Hippocampal formation (tissue), 2 donors: ENCODE results near the gene EFCC1.
A peak's percentile ranks its signal among the peaks of the same experiment; 100 is the strongest.

Experiments
- DNase-seq, 2 donors: peaks; one replicate each; lab custom pipeline; 2025; lab: John Stamatoyannopoulos, UW

EFCC1 gene

DNA sequence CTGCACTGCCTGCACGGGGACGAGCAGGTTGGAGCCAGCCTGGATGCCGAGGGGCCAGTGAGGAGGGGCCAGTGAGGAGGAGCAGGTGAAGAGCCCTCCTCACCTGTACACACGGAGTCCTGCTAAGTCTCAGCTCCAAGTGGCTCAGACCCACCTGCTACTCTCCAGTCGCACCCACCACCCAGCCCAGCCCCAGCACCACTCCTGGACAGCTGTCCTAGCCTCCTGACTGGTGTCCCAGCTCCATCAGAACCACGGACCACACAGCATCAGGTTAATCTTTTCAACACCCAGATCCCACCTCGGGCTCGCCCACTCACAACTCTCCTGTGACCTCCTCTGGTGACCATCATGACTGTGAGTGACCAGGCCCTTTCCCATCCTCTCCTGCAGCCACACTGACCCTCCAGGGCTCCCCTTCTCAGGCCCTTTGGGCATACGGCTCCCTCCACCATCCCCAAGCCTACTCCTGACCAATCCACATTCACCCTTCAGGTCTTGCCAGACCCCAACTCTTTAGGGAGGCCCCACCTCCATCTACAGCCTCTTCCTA, 13.8 kb downstream of the EFCC1 start:
- DNase-seq, result no peak

DNA sequence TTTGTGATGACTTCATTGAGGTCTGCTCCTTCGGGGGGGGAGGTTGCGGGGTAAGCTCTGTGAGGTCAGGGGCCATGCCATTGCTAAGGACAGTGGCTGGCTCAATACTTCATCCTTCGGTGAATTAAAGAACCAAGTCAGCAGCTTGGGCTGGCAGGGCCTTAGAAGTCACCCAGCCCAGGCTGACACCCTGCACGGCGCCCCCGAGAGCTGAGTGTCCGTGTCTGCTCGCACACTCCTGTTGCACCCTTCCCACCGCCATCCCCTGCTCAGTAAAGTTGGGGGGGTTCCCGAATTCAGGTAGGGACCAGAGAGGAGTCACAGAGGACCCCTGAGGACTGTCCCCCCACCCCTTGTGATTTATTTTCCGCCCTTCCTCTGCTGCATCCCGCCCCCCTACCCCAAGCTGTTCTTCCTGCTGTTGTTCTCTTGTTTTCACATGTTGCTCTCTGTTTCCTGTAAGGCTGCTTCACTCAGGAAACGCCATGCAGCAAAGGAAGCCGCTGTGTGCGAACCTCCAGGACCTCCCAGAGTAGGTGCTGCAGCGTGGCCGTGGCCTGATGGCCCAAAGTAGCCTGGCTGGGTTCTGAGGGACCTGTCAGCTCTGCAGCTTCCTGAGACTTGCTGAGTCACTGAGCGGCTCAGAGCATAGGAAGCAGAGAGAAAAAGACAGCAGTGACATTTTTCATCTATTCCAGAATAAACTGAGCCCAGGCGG, 14.4 kb downstream of the EFCC1 start:
- DNase-seq, result no peak

DNA sequence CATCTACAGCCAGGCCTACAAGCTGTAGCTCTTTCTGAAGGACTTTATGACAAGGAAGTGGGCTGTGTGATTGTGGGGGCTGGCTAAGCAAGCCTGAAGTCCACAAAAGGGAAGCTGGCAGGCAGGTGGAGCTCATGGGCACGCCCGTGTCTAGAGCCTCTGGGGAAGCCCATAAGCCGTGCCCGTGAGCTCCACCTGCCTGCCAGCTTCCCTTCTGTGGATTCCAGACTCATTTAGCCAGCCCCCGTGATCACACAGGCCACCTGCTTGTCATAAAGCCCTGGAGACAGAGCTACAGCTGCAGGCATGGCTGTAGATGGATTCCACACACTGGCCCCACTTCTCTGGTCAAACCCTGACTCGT, 15.2 kb downstream of the EFCC1 start:
- no peak for DNase-seq

DNA sequence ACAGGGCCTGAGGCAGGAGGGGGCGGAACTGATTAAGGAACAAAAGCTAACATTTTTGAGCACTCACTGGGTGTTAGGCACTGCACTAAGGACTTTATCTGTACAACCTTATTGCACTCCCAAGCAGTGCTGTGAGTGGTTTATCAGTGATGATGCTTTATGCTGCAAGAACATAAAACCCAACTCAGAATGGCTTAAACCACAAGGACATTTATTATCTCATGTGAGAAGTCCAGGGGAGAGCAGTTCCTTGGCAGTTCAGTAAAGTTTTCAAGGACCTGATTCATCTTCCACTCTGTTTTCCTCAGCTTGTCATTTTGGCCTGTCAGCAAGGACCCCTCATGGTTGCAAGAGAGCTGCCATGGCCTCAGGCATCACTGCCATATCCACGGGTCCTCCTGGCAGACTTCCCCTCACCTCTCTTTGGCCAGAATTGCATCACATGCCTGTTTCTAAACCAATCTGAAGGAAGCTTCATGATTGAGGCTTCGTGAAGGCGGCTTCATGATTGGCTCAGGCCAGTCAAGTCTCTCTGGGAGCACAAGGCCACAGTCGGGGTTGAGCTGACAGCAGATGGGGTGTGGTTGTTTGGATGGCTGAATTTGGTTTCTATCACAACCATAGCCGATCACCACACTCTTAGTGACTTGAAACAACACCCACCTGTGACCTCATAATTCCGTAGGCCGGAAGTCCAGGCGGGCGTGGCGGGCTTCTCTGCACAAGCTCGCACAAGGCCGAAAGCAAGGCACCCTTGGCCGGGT, 15.8 kb downstream of the EFCC1 start:
- no peak for DNase-seq

DNA sequence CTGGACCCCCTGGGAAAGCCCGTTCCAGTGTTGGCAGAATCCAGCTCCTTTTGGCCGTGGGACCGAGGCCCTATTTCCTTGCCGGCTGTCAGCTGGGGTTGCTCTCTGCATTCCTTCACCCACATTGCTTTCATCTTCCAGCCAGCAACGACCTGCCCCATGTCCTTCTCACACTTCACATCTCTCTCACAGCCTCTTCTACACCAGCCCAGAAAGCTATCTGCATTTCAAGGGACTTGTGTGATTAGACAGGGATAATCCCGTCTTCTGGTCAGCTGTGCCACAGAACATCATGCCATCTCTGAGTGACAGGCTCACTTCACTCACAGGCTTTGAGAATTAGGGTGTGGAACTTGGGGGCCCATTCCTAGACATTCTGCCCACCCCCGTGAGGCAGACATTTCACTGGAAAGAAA, 16.4 kb downstream of the EFCC1 start:
- no peak for DNase-seq

DNA sequence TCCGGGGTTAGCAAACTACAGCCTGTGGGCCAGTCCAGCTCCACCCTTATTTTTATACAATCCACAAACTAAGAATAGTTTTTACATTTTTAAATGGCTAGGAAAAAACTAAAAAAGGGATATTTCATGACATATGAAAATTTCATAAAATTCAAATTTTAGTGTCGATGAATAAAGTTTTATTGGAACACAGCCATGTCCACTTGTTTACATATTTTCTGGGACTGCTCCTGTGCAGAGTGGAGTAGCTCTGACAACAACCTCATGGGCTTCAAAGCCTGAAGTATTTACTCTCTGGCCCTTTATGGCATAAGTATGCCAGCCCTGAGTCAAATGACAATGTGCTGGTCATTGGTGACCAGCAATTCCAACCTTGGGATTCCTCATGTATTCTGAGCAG, 17.2 kb downstream of the EFCC1 start:
- DNase-seq, result no peak

DNA sequence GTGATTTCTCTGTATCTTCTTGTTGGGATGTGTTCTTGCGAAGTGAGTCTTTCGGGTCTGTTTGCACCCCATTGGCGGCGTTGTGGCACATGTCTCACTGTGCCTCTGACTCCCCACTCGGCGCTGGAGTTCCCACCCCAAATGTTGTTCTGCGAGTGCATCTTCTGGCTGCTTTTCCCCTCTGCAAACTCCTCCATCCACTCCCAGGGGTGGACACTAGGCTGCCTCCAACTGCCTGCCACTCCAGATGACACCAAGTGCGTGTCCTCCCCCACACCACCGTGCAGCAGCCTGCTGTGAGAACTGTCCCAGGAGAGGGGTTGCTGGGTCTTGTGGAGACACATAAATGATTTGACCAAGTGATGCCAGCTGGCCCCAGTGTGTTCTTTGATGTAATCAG, 17.6 kb downstream of the EFCC1 start:
- no peak for DNase-seq

DNA sequence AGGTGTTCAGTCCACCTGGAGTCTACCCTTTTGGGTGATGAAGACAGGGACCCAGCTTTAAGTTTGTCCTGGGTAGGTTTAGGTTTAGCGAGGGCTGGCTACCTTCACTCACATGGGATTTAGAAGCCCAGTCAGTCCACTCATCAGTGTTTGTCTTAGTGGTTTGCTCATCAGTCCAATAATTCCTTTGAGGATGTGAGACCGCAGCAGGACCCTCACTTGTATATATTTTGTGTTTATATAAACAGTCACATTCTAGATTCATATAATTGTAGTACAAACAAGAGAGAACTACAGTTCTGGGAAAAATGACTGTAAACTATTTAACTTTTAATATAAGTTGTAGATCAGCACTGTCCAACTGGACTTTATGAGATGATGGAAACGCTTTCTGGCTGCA, 18.2 kb downstream of the EFCC1 start:
- no peak for DNase-seq

DNA sequence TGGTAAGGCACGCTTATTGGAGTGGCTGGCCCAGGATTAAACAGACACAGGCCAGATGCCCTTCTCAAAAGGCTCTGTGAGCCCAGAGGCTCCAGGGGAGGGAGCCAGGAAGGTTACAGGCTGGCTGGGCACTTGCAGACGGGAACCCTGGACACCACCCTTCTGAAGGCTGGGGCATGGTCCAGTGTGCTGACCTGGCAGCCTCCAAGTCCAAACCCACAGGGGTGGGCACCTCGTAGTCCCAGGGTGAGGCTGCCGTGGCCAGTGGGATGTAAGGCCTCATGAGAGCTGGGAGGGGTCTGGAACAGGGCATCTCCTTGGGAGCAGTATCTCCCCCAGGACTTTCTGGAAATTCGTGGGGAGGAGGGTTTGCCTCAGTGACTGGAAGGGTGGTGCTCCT, 19.6 kb downstream of the EFCC1 start:
- DNase-seq, result no peak

DNA sequence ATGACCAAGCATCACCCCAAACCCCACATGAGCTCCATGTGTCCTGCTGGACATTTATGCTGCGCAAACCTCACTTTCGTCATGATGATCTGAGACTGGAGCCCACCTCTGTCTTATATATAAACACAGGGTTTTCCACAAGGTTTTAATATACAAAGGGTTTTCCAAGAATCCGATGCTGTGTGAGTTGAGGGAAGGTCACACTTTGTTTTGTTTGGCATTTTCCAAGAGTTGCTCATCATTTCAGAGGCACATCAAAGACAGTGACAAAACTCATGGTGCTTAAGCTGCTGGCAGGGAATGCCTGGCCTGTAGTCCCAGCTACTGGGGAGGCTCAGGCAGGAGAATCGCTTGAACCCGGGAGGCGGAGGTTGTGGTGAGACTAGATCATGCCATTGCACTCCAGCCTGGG, 20.0 kb downstream of the EFCC1 start:
- no peak for DNase-seq

DNA sequence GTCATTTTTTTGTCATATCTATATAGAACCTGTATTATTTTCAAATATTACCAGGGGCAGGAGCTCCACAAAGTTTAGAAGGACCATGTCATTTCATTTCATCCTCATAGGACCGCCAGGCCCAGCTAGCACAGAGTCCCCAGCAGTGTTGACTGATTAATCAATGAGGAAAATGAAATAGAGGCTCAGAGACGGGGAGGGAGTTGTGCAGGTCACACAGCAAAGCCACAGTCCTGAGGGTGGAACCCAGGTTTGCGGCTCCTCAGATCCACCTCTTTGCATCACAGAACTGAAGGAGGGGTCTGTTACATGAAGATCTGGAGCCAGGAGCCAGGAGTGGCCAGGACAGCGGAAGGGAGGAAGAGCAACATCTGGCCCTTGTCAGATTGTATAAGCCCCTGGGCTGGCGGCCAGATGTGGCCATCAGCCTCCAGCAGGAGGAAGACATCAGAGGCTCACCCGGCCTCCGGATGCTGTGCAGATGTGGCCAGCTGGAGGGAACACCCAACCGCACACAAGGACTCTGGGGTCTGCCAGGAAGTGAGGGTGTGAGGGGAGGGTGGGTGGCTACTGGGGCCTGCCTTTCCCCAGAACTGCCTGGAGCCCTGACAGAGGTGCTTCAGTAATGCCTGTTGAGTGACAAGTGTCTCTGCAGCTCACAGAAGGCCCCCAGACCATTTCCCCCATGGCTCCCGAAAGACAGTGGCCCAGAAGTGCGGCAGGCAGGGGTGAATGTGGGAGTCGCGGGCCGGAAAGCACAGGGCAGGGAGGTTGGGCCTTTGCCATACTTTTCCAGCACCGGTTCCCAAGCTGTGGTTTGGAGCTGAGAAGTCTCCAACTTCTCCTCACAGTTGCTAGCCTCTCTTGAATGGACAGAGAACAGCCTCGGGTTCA, 21.3 kb downstream of the EFCC1 start:
- DNase-seq, result no peak

DNA sequence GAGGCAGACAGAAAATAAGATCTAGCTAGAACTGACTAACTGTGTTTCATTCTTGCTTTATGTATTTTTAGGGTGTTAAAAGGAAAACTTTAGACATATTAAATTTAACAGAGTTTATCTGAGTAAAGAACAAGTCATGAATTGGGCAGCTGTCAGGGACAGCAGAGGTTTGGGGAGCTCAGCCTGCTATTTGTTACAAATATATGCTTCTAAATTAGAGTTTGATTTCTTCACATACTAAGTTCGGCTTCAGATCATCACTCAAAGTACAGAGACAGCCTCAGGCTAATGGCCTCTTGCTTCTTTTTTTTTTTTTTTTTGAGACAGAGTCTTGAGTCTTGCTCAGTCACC, 21.9 kb downstream of the EFCC1 start:
- DNase-seq, result no peak

DNA sequence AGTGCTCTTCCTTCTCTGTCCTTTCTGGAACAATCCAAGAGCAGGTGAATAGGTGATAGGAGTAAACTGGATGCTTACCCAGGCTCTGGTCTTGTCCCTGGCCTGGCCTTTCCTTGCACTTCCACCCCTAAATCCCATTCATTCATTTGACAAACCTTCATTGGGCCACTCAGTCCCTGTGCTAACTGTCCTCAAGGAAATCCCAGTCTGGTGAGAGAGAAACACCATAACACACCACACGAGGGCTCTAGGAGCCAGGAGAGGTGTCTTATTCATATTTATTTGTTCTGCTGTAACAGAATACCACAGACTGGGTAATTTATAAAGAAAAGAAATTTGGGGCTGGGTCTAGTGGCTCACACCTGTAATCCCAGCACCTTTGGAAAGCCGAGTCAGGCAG, 22.8 kb downstream of the EFCC1 start:
- DNase-seq, result no peak

DNA sequence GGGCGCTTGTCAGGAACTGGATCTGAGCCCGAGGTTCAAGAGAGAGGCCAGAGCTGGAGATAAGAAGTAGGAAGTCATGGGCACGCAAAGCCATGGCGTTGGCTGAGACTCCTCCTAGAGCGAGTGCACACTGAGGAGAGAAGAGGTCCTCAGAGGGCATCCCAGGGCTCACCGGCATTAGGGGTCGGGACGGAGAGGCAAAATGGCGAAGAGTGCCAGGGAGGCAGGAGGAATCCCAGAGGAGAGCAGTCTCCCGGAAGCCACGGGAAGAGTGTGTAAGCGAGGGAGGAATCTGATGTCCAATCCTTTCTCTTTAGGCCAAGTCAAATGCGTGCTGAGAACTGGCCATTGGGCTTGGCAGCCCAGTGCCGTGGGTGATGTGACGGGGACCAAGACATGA, 24.0 kb downstream of the EFCC1 start:
- DNase-seq, result no peak

DNA sequence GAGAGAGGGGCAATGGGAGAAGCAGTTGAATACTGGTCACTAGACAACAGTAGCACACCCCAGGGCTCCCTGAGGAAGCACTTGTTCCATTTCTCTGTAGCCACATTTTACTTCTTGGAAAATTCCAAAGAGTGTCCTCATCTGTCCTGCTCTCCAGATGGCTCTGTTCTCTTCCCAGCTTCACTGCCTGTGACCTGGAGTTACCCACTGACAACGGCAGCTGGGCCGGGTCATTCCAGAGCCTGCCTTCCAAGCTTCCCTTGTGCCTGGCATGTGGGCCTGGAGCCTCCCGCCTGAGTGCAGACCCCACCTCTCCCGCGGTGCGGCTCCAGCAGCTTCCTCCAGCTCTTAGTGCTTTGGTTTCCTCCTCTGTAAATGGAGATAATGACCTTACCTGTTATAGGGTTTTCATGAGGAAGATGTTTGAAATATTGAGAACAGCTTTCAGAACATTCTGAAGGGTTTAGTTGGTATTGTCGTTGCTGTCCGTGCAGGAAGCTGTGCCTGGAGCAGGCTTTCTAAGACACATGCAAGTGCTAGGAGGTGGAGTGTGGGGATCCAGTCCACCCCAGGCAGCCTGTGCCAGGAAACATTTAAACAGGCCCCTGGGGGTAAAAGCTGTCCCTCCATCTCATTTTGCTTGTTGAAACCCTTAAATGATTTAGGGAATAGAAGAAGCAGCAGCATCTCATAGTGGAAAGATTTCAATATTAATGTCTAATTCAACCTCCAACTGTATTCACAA, 24.8 kb downstream of the EFCC1 start:
- DNase-seq, result no peak

DNA sequence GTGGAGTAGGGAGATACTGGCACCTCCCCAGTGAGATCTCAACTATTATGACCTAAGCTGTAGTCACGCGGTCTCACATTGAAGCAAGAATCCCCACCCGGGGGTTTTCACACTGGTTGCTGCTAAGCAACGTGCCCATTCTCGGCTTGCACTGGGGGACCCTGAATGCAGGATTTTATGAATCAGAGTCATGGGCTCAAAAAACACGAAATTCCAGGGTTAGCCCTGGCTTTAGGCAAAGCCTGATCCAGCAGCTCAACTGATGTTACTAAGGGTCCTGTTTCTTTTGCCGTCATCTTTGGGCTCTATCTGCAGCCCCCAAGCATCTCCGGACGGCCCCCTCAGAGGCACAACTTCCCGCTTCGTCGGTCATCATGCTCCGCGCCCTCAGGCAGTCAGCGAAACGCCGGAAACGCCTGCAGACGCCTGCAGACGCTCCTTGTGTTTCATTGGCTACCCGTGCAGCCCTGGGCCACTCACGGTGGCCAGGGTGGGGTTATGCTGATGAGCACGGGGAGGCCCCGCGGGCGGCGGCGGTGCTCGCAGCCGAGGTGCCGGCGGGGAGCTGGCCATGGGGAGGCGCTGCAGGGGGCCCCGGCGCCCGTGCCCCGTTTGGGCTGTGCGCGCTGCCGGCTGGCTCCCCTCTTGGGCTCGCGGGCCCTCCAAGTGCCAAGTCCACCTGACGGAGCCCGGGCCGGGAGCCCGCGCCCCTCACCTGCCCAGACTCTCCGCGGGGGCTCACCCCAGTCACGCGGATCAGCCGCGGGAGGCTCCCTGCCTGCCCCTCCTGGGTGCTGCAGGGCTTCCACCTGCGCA, 25.8 kb downstream of the EFCC1 start:
- DNase-seq, result peak; percentile 54 to 75

DNA sequence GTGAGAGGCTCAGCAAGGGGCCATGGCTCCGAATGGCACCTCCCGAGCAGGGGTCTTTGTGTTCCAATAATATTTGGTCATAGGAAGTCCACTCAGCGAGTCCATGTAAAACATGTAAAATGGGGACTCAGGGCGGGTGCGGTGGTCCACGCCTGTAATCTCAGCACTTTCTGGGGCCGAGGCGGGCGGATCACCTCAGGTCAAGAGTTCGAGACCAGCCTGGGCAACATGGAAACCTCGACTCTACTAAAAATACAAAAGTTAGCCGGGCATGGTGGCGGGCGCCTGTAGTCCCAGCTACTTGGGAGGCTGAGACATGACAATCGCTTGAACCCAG, 26.4 kb downstream of the EFCC1 start:
- DNase-seq, result no peak

DNA sequence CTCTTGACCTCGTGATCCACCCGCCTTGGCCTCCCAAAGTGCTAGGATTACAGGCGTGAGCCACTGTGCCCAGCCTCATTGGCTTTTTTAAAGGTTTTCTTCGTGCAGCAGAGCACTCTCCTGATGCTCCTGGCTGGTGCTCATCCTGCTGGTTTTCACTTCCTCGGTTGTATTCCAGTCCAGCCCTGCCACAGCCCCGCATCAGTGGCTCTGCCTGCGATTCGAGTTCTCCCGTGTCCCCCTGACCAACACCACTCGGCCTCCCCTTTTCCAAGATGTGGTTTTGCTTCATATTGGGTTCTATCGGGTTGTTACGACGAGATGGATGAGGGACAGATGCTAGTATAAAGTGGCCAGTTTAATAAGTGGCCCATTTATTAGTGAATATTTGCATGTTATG, 27.8 kb downstream of the EFCC1 start:
- DNase-seq, result no peak

DNA sequence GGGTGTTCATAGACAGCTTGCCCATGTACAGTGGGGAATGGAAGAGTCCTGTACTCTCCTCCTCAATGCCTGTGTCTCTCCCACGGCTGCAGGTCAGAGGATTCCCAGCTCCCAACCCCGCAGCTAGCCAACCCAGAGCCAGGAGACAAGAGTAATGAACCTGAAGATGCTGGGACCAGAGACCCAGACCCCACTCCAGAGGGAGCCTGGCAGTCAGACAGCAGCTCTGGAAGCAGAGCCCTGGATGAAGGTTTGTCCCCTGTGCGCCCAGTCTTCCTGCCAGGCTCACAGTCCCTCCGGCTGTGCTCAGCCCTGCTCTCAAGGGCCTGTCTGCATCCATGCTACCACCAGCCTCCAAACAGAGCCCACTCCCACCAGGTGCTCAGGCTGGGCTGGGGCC, 29.5 kb downstream of the EFCC1 start:
- DNase-seq, result no peak

DNA sequence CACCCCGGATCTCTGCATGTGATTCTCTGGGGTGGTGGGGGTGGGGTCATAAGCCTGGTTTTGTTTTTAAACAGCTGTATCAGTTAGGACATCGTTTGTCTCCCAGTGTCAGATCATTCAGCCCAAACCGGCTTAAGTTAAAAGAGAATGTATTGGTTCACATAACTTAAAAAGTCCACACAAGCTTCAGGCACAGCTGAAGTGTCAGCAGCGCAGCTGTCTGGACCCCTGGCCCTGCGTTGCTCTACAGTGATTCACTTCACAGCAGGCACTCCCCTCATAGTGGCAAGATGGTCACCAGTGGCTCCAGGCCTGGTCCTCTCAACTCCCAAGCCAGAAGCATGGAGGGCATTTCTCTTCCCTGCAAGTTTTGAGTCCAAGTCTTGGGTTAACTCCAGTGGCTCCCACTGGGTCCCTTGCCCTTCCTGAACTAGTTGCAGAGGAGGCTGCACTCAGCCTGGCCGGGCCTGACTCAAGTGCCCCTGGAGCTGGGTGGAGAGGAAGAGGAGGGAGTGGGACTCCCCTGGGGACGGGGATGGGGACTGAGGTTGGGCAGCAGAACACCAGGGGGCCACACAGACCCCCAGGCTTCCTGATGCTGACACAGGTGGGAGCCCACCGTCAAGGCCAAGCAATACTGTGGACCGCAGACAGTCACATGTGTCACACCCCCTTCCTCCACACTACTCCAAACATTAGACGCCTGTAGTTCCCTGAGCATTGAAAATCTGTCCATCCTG, 30.5 kb downstream of the EFCC1 start:
- no peak for DNase-seq
